Neutrophil (primary cell): ENCODE results near the gene MRPL42.
"Not testable (repeated sequence)": the region's sequence is repeated elsewhere in the genome, so short reads cannot be mapped to it uniquely, and the experiment has no call there.

ENCODE experiments used
- H3K27ac ChIP-seq: fragments of 200-600 bp; sonication (generic); 2 replicates; pipeline ENCODE4 v1.5.1; 2016; ENCODE audit warnings: mild to moderate bottlenecking, moderate library complexity
- H3K27me3 ChIP-seq: fragments of 200-600 bp; sonication (generic); 2 replicates; pipeline ENCODE4 v1.6.0; 2016; ENCODE audit warnings: mild to moderate bottlenecking
- H3K36me3 ChIP-seq: fragments of 200-600 bp; sonication (generic); 2 replicates; pipeline ENCODE4 v1.5.1; 2017
- H3K4me1 ChIP-seq, 2 experiments: fragments of 200-600 bp in 1 of 2; sonication (generic) in 1 of 2; 1 replicate in 1 of 2; 2 replicates in 1 of 2; pipeline versions ENCODE4 v1.5.1 to v1.6.1; 2013 to 2016; ENCODE audit warnings: low read depth in 1 of 2, low read length in 1 of 2, mild to moderate bottlenecking in 1 of 2, moderate library complexity in 1 of 2; ENCODE audit not compliant: control insufficient read depth in 1 of 2, insufficient read depth in 1 of 2
- H3K4me3 ChIP-seq, 2 experiments: fragments of 200-600 bp in 1 of 2; sonication (generic) in 1 of 2; 1 replicate in 1 of 2; 2 replicates in 1 of 2; pipeline ENCODE4 v1.5.1; 2013 to 2016; ENCODE audit warnings: low read depth in 1 of 2, low read length in 1 of 2, mild to moderate bottlenecking in 1 of 2, moderate library complexity in 1 of 2
- H3K9me3 ChIP-seq: fragments of 200-600 bp; sonication (generic); 2 replicates; pipeline ENCODE4 v1.5.1; 2016
- CTCF ChIP-seq: fragments of 200-600 bp; sonication (generic); IDR thresholded peaks from 2 replicates; pipeline ENCODE4 v1.5.1; 2016; ENCODE audit warnings: antibody characterized with exemption

The MRPL42 gene

DNA sequence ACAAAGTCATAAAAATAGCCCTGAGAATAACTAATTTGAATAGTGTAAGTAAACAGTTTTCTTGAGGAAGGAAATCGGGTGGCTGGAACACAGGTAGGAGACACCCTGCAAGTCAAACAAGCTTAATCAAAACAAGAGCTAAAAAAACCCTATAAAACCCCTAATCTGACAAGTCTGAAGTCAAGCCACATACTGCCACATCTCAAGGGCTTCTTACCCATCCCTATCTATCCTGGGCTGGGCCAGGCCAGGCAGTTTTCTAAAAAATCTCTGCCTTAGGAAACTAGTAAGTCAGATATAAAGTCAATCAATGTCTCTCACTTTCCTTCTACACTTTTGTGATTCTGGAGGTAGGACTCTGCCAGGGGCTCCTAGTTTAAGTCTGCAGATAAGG is 40.9 kb upstream of the MRPL42 start:
- Histone ChIP-seq H3K4me1 (no peaks in the 10 kb centered on the region), H3K36me3 (no peaks in the 10 kb centered on the region), H3K27me3 (no peaks in the 10 kb centered on the region), H3K9me3 (no peaks in the 10 kb centered on the region), H3K4me3 (no peak overlapping the region), H3K27ac (no peak overlapping the region)
- no peak for TF ChIP-seq CTCF

DNA sequence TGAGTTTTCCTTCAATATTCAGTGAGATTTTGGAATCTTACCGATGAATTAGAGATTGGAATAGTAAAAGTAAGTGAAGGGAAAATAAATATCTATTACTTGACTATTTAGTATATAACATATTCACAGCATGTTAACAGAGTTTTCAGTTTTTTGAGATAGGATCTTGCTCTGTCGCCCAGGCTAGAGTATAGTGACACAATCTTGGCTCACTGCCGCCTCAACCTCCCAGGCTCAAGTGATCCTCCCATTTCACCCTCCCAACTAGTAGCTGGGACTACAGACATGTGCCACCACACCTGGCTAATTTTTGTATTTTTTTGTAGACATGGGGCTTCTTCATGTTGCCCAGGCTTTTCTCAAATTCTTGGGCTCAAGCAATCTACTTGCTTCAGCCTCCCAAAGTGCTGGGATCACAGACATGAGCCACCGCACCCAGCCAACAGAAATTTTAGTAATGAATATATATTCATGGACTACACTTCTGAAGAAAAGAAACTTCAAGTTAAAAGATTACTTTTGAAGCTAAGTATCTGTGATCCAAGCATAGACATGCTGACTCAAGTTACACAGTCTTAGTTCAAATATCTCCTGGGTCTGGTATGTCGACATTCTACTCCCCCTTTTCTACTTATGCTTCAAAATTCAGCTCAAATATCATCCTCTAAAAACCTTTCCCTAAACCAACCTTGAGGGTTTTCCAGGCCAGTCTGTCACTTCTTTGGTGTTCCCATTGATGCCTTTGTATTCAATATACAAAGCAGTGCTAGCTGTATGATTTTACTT is 39.3 kb upstream of the MRPL42 start:
- Histone ChIP-seq H3K27me3 (no peaks in the 10 kb centered on the region), H3K4me3 (no peak overlapping the region), H3K27ac (no peak overlapping the region), H3K36me3 (no peaks in the 10 kb centered on the region), H3K4me1 (no peaks in the 10 kb centered on the region), H3K9me3 (no peaks in the 10 kb centered on the region)
- TF ChIP-seq CTCF, result no peak

GRCh38 chr12:93429448-93429847 is 37.9 kb upstream of the MRPL42 start:
- Histone ChIP-seq H3K4me1 (no peaks in the 10 kb centered on the region), H3K27me3 (no peaks in the 10 kb centered on the region), H3K27ac (no peak overlapping the region), H3K36me3 (no peaks in the 10 kb centered on the region), H3K9me3 (no peaks in the 10 kb centered on the region), H3K4me3 (no peak overlapping the region)
- no peak for TF ChIP-seq CTCF

GRCh38 chr12:93429852-93430251 is 37.5 kb upstream of the MRPL42 start:
- no peak overlapping the region for H3K27ac ChIP-seq
- no peaks in the 10 kb centered on the region for H3K9me3 ChIP-seq
- TF ChIP-seq CTCF, result no peak
- H3K36me3 ChIP-seq, result no peaks in the 10 kb centered on the region
- H3K4me3 ChIP-seq, result no peak overlapping the region
- H3K27me3 ChIP-seq, result no peaks in the 10 kb centered on the region
- no peaks in the 10 kb centered on the region for H3K4me1 ChIP-seq

DNA sequence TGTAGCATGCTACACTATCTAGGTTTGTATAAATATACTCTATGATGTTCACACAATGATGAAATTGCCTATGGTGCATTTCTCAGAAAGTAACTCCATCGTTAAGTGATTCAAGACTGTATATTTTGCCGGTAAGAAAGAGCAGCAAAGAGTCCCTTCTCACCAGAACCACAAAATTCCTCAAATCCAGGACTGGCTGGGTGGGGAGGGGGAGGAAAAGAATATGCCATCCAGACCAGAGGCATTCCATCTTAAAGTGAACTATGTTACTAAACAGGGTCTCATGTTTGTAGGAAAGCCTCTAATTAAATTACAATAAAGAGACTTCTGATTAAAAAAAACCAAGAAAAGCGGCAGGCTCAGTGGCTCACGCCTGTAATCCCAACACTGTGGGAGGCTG is 37.0 kb upstream of the MRPL42 start:
- Histone ChIP-seq H3K4me1 (no peaks in the 10 kb centered on the region), H3K36me3 (no peaks in the 10 kb centered on the region), H3K4me3 (no peak overlapping the region), H3K27ac (no peak overlapping the region), H3K27me3 (no peaks in the 10 kb centered on the region), H3K9me3 (no peaks in the 10 kb centered on the region)
- no peak for TF ChIP-seq CTCF

GRCh38 chr12:93432031-93432430 is 35.3 kb upstream of the MRPL42 start:
- not testable (repeated sequence) for H3K4me1 ChIP-seq, H3K27ac ChIP-seq

More at GRCh38 chr12:93432031-93432430, 35.3 kb upstream of the MRPL42 start:
- H3K36me3 ChIP-seq, H3K9me3 ChIP-seq, H3K27me3 ChIP-seq, H3K4me3 ChIP-seq: not testable (repeated sequence)
